GM12873 (cell line): ENCODE measurements around the gene ZG16B.

Experiments used
- CTCF ChIP-seq: IDR thresholded peaks from 2 replicates; pipeline ENCODE4 v1.5.1; 2012; ENCODE audit warnings: low read depth, mild to moderate bottlenecking, moderate library complexity, low read length, control low read depth; ENCODE audit not compliant: insufficient read depth; ENCODE audit errors: missing control alignments

ZG16B gene

GRCh38 chr16:2834968-2835367 is 4.9 kb downstream of the ZG16B start:
- no peak for TF ChIP-seq CTCF

GRCh38 chr16:2835638-2836493 is 5.8 kb downstream of the ZG16B start:
- TF ChIP-seq CTCF, result no peak

- no peak for TF ChIP-seq CTCF
Observed at GRCh38 chr16:2836646-2837508, 6.8 kb downstream of the ZG16B start.

GRCh38 chr16:2838928-2839327 is 8.8 kb downstream of the ZG16B start:
- TF ChIP-seq CTCF, result peak; percentile 80

- no peak for TF ChIP-seq CTCF
Observed at GRCh38 chr16:2839650-2840450, 9.7 kb downstream of the ZG16B start.

GRCh38 chr16:2840914-2841313 is 10.8 kb downstream of the ZG16B start:
- TF ChIP-seq CTCF, result no peak
